ENCODE measurements around the gene HIC2. TPM values are rescaled to one million over a fixed set of nuclear protein-coding genes. Genes with fewer than 3 reads are reported as not detected.

HIC2 gene
- total and polyA plus RNA-seq, 9 of the 15 experiments (the other 6 are each of a cell fraction or from before 2014, with no cell fraction given): 1.7 to 117 (median 35.5) TPM

DNA sequence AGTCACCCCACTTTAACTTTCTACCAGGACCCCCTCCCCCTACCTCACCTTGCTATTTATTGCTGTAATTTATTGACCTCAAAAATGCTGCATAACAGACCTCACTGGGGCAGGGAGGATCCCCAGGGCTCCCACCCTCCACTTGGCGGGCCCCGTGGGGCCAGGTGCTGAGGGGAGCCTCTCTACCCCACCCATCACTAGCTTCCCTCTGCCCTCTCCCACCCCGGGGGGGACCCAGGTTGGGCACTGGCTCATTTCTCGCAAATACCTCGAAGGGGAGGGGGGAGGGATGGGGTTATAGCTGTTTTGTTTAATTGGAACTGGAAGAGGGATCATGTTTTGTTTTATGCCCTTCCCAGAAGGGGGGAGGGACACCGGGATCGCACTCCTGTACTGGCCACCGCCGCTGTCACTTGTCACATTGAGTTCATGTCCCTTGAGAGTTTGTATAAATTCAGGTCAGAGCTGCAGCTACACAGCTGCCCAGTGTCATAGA, 33.7 kb downstream of the HIC2 start (continued):
- TF ChIP-seq CHD2 (IDR thresholded peaks at IDR 0.05; ENCODE audit: low read depth, low read length) (0 out of 2 replicates have a peak, but pooled peaks have one; percentile 6), ZNF79 (CRISPR knock-in tag; IDR thresholded peaks at IDR 0.05; ENCODE audit: low read depth) (0 out of 2 replicates have a peak, but pooled peaks have one; percentile 30), U2AF2 (optimal IDR thresholded peaks at IDR 0.05; ENCODE audit: low read depth, low read length) (no peak), ZNF124 (CRISPR knock-in tag; IDR thresholded peaks at IDR 0.05) (0 out of 2 replicates have a peak, but pooled peaks have one; percentile 0), HDAC2 (IDR thresholded peaks at IDR 0.05) (no peak), ZNF24 (IDR thresholded peaks at IDR 0.05) (no peak), PRMT5 (CRISPR knock-in tag; IDR thresholded peaks at IDR 0.05) (no peak), GTF2F1 (IDR thresholded peaks at IDR 0.05; ENCODE audit: low read depth, low read length) (no peak), RAD21 (CRISPR knock-in tag; conservative IDR thresholded peaks at IDR 0.05 in 1 of 2, IDR thresholded peaks at IDR 0.05 in 1 of 2) (0 out of 4 replicates have a peak, but pooled peaks of 1 of the 2 experiments have one; percentile 5), POLR2A (conservative IDR thresholded peaks at IDR 0.05) (0 out of 2 replicates have a peak, but pooled peaks have one; percentile 29), POLR2AphosphoS2 (IDR thresholded peaks at IDR 0.05; ENCODE audit: low read length) (peak; percentile 22; the same call in 1 of the 2 replicates), LARP7 (IDR thresholded peaks at IDR 0.05) (no peak), DACH1 (IDR thresholded peaks at IDR 0.05; ENCODE audit: partially characterized antibody) (no peak), ZNF354B (CRISPR knock-in tag; IDR thresholded peaks at IDR 0.05) (no peak), HCFC1 (IDR thresholded peaks at IDR 0.05; ENCODE audit: low read depth, low read length) (no peak), ZNF740 (CRISPR knock-in tag; IDR thresholded peaks at IDR 0.05) (0 out of 2 replicates have a peak, but pooled peaks have one; percentile 40), ZNF740 (tag; IDR thresholded peaks at IDR 0.05) (no peak), MBD2 (IDR thresholded peaks at IDR 0.05; ENCODE audit: borderline replicate concordance, low read depth) (0 out of 2 replicates have a peak, but pooled peaks have one; percentile 25), IRF9 (tag; IDR thresholded peaks at IDR 0.05) (no peak), NR3C1 (CRISPR knock-in tag; IDR thresholded peaks at IDR 0.05) (no peak), ETS1 (conservative IDR thresholded peaks at IDR 0.05; ENCODE audit: control insufficient read depth, low read depth, low read length) (no peak), HDAC6 (IDR thresholded peaks at IDR 0.05; ENCODE audit: low read depth, low read length) (0 out of 2 replicates have a peak, but pooled peaks have one; percentile 12)
- TF ChIP-seq, protein P1, sequence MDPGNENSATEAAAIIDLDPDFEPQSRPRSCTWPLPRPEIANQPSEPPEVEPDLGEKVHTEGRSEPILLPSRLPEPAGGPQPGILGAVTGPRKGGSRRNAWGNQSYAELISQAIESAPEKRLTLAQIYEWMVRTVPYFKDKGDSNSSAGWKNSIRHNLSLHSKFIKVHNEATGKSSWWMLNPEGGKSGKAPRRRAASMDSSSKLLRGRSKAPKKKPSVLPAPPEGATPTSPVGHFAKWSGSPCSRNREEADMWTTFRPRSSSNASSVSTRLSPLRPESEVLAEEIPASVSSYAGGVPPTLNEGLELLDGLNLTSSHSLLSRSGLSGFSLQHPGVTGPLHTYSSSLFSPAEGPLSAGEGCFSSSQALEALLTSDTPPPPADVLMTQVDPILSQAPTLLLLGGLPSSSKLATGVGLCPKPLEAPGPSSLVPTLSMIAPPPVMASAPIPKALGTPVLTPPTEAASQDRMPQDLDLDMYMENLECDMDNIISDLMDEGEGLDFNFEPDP (CRISPR knock-in tag; IDR thresholded peaks at IDR 0.05): no peak
- TF ChIP-seq, protein P2, sequence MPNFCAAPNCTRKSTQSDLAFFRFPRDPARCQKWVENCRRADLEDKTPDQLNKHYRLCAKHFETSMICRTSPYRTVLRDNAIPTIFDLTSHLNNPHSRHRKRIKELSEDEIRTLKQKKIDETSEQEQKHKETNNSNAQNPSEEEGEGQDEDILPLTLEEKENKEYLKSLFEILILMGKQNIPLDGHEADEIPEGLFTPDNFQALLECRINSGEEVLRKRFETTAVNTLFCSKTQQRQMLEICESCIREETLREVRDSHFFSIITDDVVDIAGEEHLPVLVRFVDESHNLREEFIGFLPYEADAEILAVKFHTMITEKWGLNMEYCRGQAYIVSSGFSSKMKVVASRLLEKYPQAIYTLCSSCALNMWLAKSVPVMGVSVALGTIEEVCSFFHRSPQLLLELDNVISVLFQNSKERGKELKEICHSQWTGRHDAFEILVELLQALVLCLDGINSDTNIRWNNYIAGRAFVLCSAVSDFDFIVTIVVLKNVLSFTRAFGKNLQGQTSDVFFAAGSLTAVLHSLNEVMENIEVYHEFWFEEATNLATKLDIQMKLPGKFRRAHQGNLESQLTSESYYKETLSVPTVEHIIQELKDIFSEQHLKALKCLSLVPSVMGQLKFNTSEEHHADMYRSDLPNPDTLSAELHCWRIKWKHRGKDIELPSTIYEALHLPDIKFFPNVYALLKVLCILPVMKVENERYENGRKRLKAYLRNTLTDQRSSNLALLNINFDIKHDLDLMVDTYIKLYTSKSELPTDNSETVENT (CRISPR knock-in tag; IDR thresholded peaks at IDR 0.05): no peak

All from K562 (cell line).